C4-2B (cell line): Measurements from ENCODE around the gene APP.

ENCODE experiments used
- H3K27ac ChIP-seq: fragments of 450-650 bp; 2 replicates; pipeline ENCODE4 v1.5.1; 2017
- ZFX ChIP-seq: fragments of 450-650 bp; IDR thresholded peaks from 2 replicates; pipeline ENCODE4 v1.6.1; 2017
- TF ChIP-seq, protein P1 (sequence below): fragments of 450-650 bp; conservative IDR thresholded peaks from 2 replicates; pipeline ENCODE4 v1.5.1; 2017; ENCODE audit warnings: mild to moderate bottlenecking

The APP gene

DNA sequence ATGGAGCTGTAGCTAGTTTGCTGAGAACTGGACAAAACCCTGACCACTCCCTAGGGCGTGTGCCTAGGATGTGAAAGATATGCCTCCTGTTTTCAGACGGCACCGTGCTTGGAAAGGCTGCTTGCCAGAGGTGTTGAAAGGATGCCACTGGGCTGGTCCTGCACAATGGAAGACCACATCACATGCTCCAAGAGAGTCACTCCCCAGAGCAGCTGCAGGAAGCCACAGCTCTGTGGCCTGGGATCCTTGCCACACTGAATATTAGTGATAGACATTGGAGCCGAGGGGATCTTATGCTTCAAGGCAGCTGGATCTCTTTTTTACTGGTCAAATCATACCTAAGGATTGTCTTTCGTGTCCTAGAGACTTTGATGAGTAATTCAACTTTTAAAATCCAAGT is 6.6 kb upstream of the APP start:
- no peak for TF ChIP-seq ZFX
- TF ChIP-seq, protein P1, sequence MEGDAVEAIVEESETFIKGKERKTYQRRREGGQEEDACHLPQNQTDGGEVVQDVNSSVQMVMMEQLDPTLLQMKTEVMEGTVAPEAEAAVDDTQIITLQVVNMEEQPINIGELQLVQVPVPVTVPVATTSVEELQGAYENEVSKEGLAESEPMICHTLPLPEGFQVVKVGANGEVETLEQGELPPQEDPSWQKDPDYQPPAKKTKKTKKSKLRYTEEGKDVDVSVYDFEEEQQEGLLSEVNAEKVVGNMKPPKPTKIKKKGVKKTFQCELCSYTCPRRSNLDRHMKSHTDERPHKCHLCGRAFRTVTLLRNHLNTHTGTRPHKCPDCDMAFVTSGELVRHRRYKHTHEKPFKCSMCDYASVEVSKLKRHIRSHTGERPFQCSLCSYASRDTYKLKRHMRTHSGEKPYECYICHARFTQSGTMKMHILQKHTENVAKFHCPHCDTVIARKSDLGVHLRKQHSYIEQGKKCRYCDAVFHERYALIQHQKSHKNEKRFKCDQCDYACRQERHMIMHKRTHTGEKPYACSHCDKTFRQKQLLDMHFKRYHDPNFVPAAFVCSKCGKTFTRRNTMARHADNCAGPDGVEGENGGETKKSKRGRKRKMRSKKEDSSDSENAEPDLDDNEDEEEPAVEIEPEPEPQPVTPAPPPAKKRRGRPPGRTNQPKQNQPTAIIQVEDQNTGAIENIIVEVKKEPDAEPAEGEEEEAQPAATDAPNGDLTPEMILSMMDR, result no peak
- no peak overlapping the region for H3K27ac ChIP-seq

DNA sequence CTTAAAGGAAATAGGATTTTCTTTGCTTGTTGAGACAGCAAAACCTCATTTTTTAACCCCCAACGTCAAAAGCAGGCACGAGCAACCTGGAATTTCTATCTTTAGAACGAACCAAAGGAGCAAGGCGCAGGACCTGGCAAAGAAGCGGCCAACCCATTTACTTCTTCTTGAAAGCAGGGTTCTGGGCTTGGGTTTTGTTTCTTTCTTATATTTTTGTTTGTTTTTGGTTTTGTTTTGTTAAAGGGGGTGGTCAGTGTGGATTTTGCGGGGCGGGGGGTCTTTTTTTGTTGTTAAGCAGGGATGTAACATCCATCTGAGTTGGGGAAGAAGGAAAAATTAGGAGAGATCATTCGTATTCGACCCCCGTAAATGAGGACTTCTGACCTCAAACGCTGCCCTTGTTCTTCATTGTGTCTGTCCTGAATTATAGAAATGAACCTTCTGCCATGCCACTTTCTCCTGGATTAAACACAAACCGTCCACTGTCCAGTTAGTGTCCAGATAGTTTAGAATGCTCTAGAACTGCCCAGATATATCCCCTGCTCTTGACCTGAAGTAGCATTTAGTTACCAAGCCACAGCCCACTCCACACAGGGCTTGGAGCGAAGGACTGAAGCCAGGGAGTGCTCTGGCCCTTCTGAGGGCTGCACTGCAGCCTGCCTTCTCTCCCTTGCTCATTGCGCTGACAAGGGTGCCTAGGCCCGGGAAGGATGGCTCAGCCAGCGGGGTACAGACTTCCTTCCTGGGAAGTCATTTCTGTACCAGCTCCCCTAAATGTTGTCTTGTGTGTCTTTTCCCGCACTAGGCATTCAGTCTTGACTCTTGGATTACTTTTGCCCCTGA is 909 bp upstream of the APP start:
- no peak for TF ChIP-seq ZFX
- TF ChIP-seq, protein P1, result no peak
- H3K27ac ChIP-seq, result peak overlapping the region; percentile 86; the same call in 1 of the 2 replicates

DNA sequence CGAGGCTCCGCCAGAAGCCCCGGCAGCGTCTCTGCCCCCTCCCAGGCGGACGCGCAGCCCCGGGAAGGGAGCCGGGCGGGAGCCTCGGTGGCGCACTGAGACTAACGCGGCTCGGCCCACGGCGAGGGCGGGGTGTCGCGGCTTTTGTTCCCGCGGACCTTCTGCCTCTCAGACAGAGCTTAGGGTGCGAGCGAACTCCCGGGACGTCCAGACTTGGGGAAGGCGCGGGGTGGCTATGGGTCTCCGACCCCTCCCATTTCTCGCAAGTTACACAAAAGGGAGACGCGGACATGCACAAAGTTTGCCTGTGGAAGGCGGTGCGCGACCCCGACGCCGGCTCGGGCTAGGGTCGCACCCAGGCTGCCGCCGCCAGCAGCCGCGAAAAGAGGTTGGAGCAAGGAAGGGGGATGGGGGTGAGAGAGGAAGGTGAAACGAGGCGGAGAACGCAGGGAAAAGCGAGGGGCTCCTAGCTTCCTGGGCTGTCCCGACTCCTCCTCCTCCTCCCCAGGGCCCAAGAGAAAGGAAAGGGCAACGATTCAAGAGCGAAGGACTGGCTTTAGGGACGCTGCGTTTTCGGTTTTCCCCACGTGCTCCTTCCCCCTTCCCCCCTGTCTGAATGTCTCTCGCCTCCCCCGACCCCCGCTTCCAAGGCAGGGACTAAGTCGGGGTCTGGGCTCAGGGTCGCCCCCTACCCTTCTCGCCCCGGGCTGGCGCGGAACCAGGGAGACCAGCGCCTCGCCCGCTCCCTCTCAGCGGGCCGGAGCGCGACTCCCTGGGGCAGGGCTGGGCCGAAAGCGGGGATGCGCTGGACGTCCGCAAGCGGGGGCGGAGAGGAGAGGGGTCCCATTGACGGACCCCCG is 729 bp downstream of the APP start:
- H3K27ac ChIP-seq, result peak overlapping the region; percentile 86

DNA sequence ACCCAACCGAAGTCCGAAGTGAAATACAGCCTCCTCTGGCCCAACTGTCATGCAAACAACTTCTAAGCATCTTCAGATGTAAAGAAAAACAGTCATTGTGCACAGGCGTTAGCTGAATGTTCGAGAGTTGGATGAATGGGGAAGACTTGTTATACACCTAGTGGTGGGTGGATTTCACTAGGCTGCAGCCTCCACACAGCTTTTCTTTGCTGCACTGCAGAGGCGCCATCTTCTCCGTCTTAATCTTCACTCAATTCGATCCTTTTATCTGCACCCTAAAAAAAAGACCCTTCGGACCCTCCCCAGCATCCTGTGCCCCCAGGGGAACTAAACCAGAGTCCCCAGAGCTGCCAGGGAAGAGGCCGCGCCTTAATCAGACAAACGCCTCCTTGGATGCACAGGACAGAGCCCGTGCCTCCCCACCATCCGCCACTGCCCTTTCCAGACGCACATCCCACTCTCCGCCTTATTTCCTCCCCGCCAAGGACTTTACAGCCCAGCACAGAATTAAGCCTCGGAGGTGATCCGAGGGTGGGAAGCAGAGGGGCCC is 1.4 kb downstream of the APP start:
- peak overlapping the region; percentile 86 for H3K27ac ChIP-seq
- TF ChIP-seq ZFX, result no peak
- TF ChIP-seq, protein P1, result peak; percentile 33

More for the DNA sequence above, 729 bp downstream of the APP start:
- TF ChIP-seq, protein P1, result no peak
- peak; percentile 59; the same call in 1 of the 2 replicates for TF ChIP-seq ZFX

DNA sequence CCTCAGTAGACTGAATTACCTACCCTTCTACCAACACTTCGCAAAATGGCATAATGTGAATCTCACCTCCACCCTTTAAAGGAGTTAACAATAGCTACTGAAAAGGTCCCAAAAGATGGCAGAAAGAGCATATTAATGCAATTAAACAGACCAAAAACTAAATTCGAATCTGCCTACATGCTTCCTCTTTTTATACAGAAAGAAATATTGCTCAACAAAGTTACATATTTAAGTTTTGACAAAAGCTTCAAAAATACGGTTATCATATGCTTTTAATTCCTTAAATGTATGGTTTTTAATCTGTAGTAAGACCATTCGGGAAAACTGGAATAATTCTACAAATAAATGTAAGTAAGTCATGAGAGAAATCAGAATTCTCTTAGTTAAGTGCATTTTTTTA is 2.2 kb downstream of the APP start:
- H3K27ac ChIP-seq, result no peak overlapping the region
- TF ChIP-seq, protein P1, result no peak
- TF ChIP-seq ZFX, result no peak

DNA sequence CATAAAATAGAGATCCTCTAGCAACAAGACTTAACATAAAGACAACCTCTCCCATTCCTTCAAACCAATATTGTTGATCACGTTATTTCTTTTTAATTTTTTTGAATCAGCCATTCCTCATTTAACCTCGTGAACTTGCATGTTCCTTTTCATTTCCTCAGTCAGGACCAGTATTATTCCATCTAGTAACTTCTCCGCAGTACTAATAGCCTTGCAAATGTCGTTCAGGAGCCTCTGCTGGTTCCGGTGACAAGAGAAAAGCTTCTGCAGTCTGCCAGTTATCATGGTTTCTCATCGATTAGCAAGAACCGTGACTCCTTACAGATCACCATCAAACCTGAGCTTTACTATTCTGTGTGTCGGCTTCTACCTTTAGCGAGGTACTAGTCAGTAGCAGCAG is 3.0 kb downstream of the APP start:
- H3K27ac ChIP-seq, result peak overlapping the region; percentile 38; the same call in 1 of the 2 replicates
- TF ChIP-seq, protein P1, result no peak
- no peak for TF ChIP-seq ZFX

DNA sequence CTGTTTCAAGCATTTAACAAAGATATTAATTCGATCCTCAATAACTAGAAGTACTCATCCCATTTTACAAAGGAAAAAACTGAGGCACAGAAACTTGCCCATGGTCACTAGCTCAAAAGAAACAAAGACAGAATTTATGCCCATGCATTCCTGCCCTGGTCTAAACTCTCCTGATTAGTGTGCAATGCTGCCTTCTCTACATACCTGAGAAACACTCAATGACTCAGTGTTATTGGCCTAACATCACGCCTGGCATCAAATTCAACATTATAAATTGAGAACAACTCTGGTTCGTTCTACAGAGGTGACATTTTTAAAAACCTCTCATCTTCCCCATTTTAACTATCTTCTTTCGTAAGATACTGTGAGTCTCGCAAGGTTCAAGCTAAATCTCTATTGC is 5.2 kb downstream of the APP start:
- H3K27ac ChIP-seq, result no peak overlapping the region
- no peak for TF ChIP-seq ZFX
- TF ChIP-seq, protein P1, result no peak
